Measurements from ENCODE around the gene PIK3R6. TPM values are rescaled to one million over a fixed set of nuclear protein-coding genes. Genes with fewer than 3 reads are reported as not detected.

PIK3R6 gene
- total and polyA plus RNA-seq, 10 of the 15 experiments (the other 5 are each of a cell fraction or from before 2014, with no cell fraction given), result 6.7 to 146 (median 68.2) TPM

GRCh38 chr17:8855477-8856204 is 11.8 kb downstream of the PIK3R6 start (continued):
- TF ChIP-seq ZBTB11 (CRISPR knock-in tag; IDR thresholded peaks at IDR 0.05) (no peak), RFX5 (IDR thresholded peaks at IDR 0.05; ENCODE audit: low read depth, low read length) (no peak), IRF5 (IDR thresholded peaks at IDR 0.05; ENCODE audit: borderline replicate concordance) (no peak), NFIC (IDR thresholded peaks at IDR 0.05; ENCODE audit: low read depth, low read length) (peak; percentile 97), IKZF2 (IDR thresholded peaks at IDR 0.05) (peak; percentile 99), IKZF1 (conservative IDR thresholded peaks at IDR 0.05) (peak; percentile 99), TBL1XR1 (IDR thresholded peaks at IDR 0.05; ENCODE audit: low read depth, low read length) (peak; percentile 99), HDGF (IDR thresholded peaks at IDR 0.05) (no peak), IRF3 (IDR thresholded peaks at IDR 0.05) (no peak), RB1 (IDR thresholded peaks at IDR 0.05; ENCODE audit: borderline replicate concordance) (no peak; the same call in 1 of the 2 replicates), CHD1 (IDR thresholded peaks at IDR 0.05; ENCODE audit: low read depth, low read length) (no peak), ETV6 (conservative IDR thresholded peaks at IDR 0.05 in 1 of 2, IDR thresholded peaks at IDR 0.05 in 1 of 2; ENCODE audit: borderline replicate concordance in 1 of 2, low read depth in 1 of 2) (peak in 1 of 2 experiments; percentile 80; a peak in 2 of 4 replicates), TCF3 (IDR thresholded peaks at IDR 0.05; ENCODE audit: borderline replicate concordance, insufficient read depth, low read depth, low read length) (peak; percentile 77), MLLT1 (IDR thresholded peaks at IDR 0.05) (0 out of 2 replicates have a peak, but pooled peaks have one; percentile 8), CEBPB (IDR thresholded peaks at IDR 0.05; ENCODE audit: borderline replicate concordance in 1 of 2, low read depth in 2 of 2, low read length in 2 of 2) (peak in 1 of 2 experiments; percentile 17; a peak in 1 of 4 replicates), EZH2 (IDR thresholded peaks at IDR 0.05; ENCODE audit: borderline replicate concordance, control insufficient read depth, low read depth, low read length) (no peak), ZNF274 (IDR thresholded peaks at IDR 0.05; ENCODE audit: insufficient read depth, insufficient read length) (no peak), STAT1 (conservative IDR thresholded peaks at IDR 0.05) (no peak), POLR2AphosphoS2 (IDR thresholded peaks at IDR 0.05; ENCODE audit: low read depth, low read length) (peak; percentile 77; the same call in 1 of the 2 replicates), SIN3A (IDR thresholded peaks at IDR 0.05; ENCODE audit: low read depth, low read length) (no peak), CBFB (IDR thresholded peaks at IDR 0.05; ENCODE audit: low read depth) (peak; percentile 76)

Measured in GM12878 (cell line).